ENCODE measurements around the gene SPATA20. TPM values are rescaled to one million over a fixed set of nuclear protein-coding genes. Genes with fewer than 3 reads are reported as not detected.

The SPATA20 gene
- total and polyA plus RNA-seq, 12 donors = 12.6 to 88.4 (median 63.3) TPM

GRCh38 chr17:50604513-50604912, 57.5 kb downstream of the SPATA20 start:
- Histone ChIP-seq H3K27me3 (peaks cover 0 to 22% (median 7%) of the 10 kb centered on the region in 7 donors), H3K4me1 (peaks cover 9 to 30% (median 22%) of the 10 kb centered on the region in 9 donors), H3K4me3 (peak overlapping the region in 2 of 10 donors; percentile 6 to 10), H3K36me3 (no peaks in the 10 kb centered on the region), H3K27ac (peak overlapping the region in 3 of 10 donors; percentile 6 to 26 (median 23)), H3K9me3 (no peaks in the 10 kb centered on the region)
- 2 to 4% methylated on average over 12 to 13 of the region's 13 CpGs for WGBS, 2 donors
- DNase-seq (peak; percentile 80 to 82), ATAC-seq (peak; percentile 79 to 96 (median 90))
- TF ChIP-seq CTCF (IDR thresholded peaks at IDR 0.05) = no peak
- intact Hi-C loops (cut with DNase I) = loop anchor here in 1 of 10 donors (5.0 kb wide), 1 partner anchor 42 kb away; the partner anchor contains the start of gene CACNA1G

- H3K4me1 ChIP-seq = peaks cover 9 to 30% (median 22%) of the 10 kb centered on the region in 9 donors
- H3K9me3 ChIP-seq = no peaks in the 10 kb centered on the region
- DNase-seq (no peak), ATAC-seq (no peak)
- no peaks in the 10 kb centered on the region for H3K36me3 ChIP-seq
- peaks cover 0 to 30% (median 12%) of the 10 kb centered on the region in 7 donors for H3K27me3 ChIP-seq
- no peak overlapping the region for H3K4me3 ChIP-seq
- no peak for TF ChIP-seq CTCF (IDR thresholded peaks at IDR 0.05)
- H3K27ac ChIP-seq = no peak overlapping the region
- intact Hi-C loops (cut with DNase I) = loop anchor here in 2 of 10 donors (5.0 kb wide), 2 partner anchors 38 to 48 kb away; no protein-coding TSS in a partner anchor
- WGBS, 2 donors = 69 to 70% methylated on average over 10 of the region's 10 CpGs
Measured at GRCh38 chr17:50605429-50605828, 58.5 kb downstream of the SPATA20 start.

Other genes with a start within 250 kb of the SPATA20 start
- 10 to 100 TPM; 11.2 to 17.1 (median 11.9) TPM for gene XYLT2, start 201.0 kb upstream of the SPATA20 start, total RNA-seq
- gene XYLT2, start 201.0 kb upstream of the SPATA20 start, polyA plus RNA-seq = 10 to 100 TPM in 1 of 2 donors, 1 to 10 TPM in 1; 8.1 to 14.6 TPM
- gene MRPL27, start 174.0 kb upstream of the SPATA20 start, total RNA-seq = 10 to 100 TPM; 54.8 to 90.0 (median 63.0) TPM
- 100 to 1,000 TPM; 241 to 253 TPM for gene MRPL27, start 174.0 kb upstream of the SPATA20 start, polyA plus RNA-seq
- 1 to 10 TPM in 2 of 10 donors, under 1 TPM in 8; 0.25 to 1.8 (median 0.67) TPM for gene EME1, start 173.9 kb upstream of the SPATA20 start, total RNA-seq
- under 1 TPM; 0.20 to 0.51 TPM for gene EME1, start 173.9 kb upstream of the SPATA20 start, polyA plus RNA-seq
- 10 to 100 TPM; 19.2 to 48.3 (median 24.7) TPM for gene LRRC59, start 149.7 kb upstream of the SPATA20 start, total RNA-seq
- 10 to 100 TPM; 11.4 to 83.1 TPM for gene LRRC59, start 149.7 kb upstream of the SPATA20 start, polyA plus RNA-seq
- 10 to 100 TPM in 9 of 10 donors, 1 to 10 TPM in 1; 9.9 to 45.0 (median 19.7) TPM for gene ACSF2, start 121.0 kb upstream of the SPATA20 start, total RNA-seq
- gene ACSF2, start 121.0 kb upstream of the SPATA20 start, polyA plus RNA-seq = 10 to 100 TPM in 1 of 2 donors, 1 to 10 TPM in 1; 7.9 to 26.9 TPM
- under 1 TPM in 3 of 10 donors, not detected in 7; 0.13 to 0.74 (median 0.20) TPM for gene CHAD, start 78.3 kb upstream of the SPATA20 start, total RNA-seq
- under 1 TPM in 1 of 2 donors, not detected in 1; 0.44 TPM for gene CHAD, start 78.3 kb upstream of the SPATA20 start, polyA plus RNA-seq
- 10 to 100 TPM; 36.2 to 52.3 (median 45.5) TPM for gene RSAD1, start 68.3 kb upstream of the SPATA20 start, total RNA-seq
- 10 to 100 TPM; 31.8 to 47.9 TPM for gene RSAD1, start 68.3 kb upstream of the SPATA20 start, polyA plus RNA-seq
- 1 to 10 TPM in 4 of 10 donors, under 1 TPM in 6; 0.19 to 1.6 (median 0.59) TPM for gene MYCBPAP, start 38.7 kb upstream of the SPATA20 start, total RNA-seq
- gene MYCBPAP, start 38.7 kb upstream of the SPATA20 start, polyA plus RNA-seq = under 1 TPM; 0.17 to 0.80 TPM
- gene EPN3, start 14.4 kb upstream of the SPATA20 start, total RNA-seq = 10 to 100 TPM in 5 of 10 donors, 1 to 10 TPM in 5; 5.2 to 21.5 (median 10.1) TPM
- gene EPN3, start 14.4 kb upstream of the SPATA20 start, polyA plus RNA-seq = 10 to 100 TPM in 1 of 2 donors, 1 to 10 TPM in 1; 3.0 to 18.9 TPM
- gene CACNA1G, start 13.5 kb downstream of the SPATA20 start, total RNA-seq = under 1 TPM; 0.14 to 0.46 (median 0.27) TPM
- gene CACNA1G, start 13.5 kb downstream of the SPATA20 start, polyA plus RNA-seq = under 1 TPM; 0.04 to 0.22 TPM
- gene ABCC3, start 87.7 kb downstream of the SPATA20 start, total RNA-seq = 1 to 10 TPM in 6 of 10 donors, under 1 TPM in 3, not detected in 1; 0.23 to 5.7 (median 1.1) TPM
- 1 to 10 TPM in 1 of 2 donors, under 1 TPM in 1; 0.41 to 2.0 TPM for gene ABCC3, start 87.7 kb downstream of the SPATA20 start, polyA plus RNA-seq
- gene ANKRD40, start 160.7 kb downstream of the SPATA20 start, total RNA-seq = 10 to 100 TPM; 39.0 to 56.8 (median 43.6) TPM
- gene ANKRD40, start 160.7 kb downstream of the SPATA20 start, polyA plus RNA-seq = 10 to 100 TPM; 18.2 to 20.6 TPM
- 10 to 100 TPM; 35.7 to 63.9 (median 46.8) TPM for gene LUC7L3, start 172.4 kb downstream of the SPATA20 start, total RNA-seq
- gene LUC7L3, start 172.4 kb downstream of the SPATA20 start, polyA plus RNA-seq = 100 to 1,000 TPM in 1 of 2 donors, 10 to 100 TPM in 1; 33.7 to 188 TPM
- not detected for gene ANKRD40CL, start 220.3 kb downstream of the SPATA20 start, total RNA-seq
- not detected for gene ANKRD40CL, start 220.3 kb downstream of the SPATA20 start, polyA plus RNA-seq

Measured in heart right ventricle (tissue), 16 donors.